Choroid plexus epithelial cell (primary cell): ENCODE results near the gene GDF2.

Experiments
- DNase-seq: peaks from one replicate; pipeline ENCODE4 v3.0.0-alpha.2; 2010; ENCODE audit warnings: low read depth
- H3K4me3 ChIP-seq: 2 replicates; pipeline ENCODE4 v1.5.1; 2011; ENCODE audit warnings: low read depth, mild to moderate bottlenecking, control low read depth, low read length, moderate library complexity
- TF ChIP-seq, protein P1 (sequence below): conservative IDR thresholded peaks from 2 replicates; pipeline ENCODE4 v1.5.1; 2011; ENCODE audit warnings: low read depth, mild to moderate bottlenecking, control low read depth, inconsistent platforms, low read length, moderate library complexity

GDF2 gene

DNA sequence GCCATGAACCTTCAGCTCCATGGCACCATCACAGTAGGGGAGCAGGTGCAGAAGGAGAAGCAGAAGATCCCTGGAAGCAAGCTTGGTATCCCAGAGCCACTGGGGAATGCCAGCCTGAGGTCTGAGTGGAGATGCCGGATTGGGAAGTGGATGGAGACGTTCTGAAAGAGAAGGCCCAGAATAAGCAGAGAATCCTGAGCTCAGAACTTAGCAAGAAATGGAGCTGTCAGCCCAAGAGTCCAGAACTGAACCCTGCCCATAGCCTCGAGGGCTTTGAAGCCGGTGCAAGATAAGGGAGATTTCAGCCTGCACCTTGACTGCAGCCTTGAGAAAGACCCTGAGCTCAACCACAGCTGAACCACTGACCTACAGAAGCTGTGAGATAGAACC is 36.1 kb upstream of the GDF2 start:
- TF ChIP-seq, protein P1, sequence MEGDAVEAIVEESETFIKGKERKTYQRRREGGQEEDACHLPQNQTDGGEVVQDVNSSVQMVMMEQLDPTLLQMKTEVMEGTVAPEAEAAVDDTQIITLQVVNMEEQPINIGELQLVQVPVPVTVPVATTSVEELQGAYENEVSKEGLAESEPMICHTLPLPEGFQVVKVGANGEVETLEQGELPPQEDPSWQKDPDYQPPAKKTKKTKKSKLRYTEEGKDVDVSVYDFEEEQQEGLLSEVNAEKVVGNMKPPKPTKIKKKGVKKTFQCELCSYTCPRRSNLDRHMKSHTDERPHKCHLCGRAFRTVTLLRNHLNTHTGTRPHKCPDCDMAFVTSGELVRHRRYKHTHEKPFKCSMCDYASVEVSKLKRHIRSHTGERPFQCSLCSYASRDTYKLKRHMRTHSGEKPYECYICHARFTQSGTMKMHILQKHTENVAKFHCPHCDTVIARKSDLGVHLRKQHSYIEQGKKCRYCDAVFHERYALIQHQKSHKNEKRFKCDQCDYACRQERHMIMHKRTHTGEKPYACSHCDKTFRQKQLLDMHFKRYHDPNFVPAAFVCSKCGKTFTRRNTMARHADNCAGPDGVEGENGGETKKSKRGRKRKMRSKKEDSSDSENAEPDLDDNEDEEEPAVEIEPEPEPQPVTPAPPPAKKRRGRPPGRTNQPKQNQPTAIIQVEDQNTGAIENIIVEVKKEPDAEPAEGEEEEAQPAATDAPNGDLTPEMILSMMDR, result no peak
- DNase-seq, result no peak
- no peak overlapping the region for H3K4me3 ChIP-seq

- TF ChIP-seq, protein P1, result no peak
- H3K4me3 ChIP-seq, result no peak overlapping the region
- DNase-seq, result no peak
Observed at GRCh38 chr10:47286591-47287315, 35.5 kb upstream of the GDF2 start.

- no peak for DNase-seq
- no peak overlapping the region for H3K4me3 ChIP-seq
- TF ChIP-seq, protein P1, result no peak
Observed at GRCh38 chr10:47287365-47287802, 34.9 kb upstream of the GDF2 start.

DNA sequence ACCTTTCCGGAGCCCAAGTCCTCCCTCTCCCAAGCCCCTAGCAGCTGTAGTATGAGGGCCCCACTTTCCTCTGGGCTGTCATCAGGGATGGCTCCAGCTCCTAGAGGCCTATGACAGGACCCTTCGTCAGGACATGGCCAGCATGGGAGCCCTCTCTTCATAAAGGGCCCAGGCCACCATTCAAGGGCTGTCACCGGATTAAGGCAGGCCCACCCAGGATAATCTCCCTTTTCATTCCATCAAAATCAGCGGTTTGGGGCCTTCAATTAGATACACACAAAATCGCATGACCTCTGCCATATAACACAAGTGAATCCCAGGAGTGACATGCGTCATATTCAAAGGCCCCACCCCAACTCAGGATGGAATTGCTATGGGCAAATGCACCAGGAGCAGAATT is 34.4 kb upstream of the GDF2 start:
- DNase-seq, result no peak
- TF ChIP-seq, protein P1, result no peak

GRCh38 chr10:47288236-47288635 is 34.0 kb upstream of the GDF2 start:
- DNase-seq, result no peak
- no peak overlapping the region for H3K4me3 ChIP-seq
- TF ChIP-seq, protein P1, result no peak

More for the DNA sequence above, 34.4 kb upstream of the GDF2 start:
- H3K4me3 ChIP-seq, result no peak overlapping the region

DNA sequence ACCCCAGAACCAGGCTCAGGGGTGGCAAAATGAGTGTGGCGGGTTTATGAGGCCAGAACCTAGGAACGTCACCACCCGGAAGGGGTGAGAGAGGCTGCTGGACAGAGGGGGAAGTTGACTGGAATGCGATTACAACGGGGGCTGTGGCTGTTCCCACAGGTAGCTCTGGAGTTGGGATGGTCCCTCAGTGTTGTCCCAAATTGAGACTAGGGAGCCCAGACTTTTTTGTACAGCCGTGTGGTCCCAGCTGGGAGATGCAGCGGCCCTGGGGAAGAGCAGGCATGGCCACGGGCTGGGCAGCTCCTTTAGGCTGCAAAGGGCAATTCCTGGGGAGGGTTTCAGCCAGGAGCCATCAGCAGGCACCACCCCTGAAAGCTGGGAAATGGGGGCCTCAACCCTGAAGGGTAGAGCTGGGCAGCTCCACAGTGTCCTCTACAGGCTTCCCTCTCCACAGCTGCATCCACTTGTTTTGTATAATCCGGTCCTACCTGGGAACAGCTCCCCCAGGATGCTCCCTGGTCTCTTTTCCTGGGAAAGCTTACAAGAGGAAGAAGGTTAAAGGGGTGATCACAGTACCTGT is 33.2 kb upstream of the GDF2 start:
- no peak overlapping the region for H3K4me3 ChIP-seq
- TF ChIP-seq, protein P1, result peak; percentile 9
- no peak for DNase-seq

DNA sequence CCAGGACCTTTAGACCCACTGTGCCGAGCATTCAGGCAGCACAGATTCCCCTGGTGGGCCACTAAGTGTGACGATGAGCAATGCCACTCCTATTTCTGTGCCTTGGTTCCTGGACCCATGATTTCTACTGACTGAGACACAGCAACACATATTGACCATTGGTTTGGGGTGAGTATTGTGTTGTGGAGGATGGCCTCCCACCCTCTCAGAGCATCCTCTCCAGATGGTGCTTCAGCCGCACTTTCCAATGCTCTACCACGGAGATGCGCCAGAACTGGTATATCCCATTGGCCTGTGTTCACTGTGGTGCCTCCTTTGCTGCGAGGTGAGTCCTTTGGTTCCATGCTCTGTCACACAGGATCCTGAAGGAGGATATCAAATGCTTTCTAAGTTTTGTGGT is 32.3 kb upstream of the GDF2 start:
- no peak for DNase-seq
- TF ChIP-seq, protein P1, result no peak
- no peak overlapping the region for H3K4me3 ChIP-seq
